K562 (cell line): ENCODE data around the gene SLC12A9. TPM values are rescaled to one million over a fixed set of nuclear protein-coding genes. Genes with fewer than 3 reads are reported as not detected.

Source experiments
- FOXP1 ChIP-seq: sonication (generic); formaldehyde crosslinking; IDR thresholded peaks from 2 replicates; pipeline ENCODE4 v1.8.0; 2022; ENCODE audit warnings: mild to moderate bottlenecking, missing genetic modification reagents
- GTF2E2 ChIP-seq: fragments of 200-800 bp; sonication (Bioruptor generic); IDR thresholded peaks from 2 replicates; pipeline ENCODE4 v1.6.1; 2016; ENCODE audit warnings: missing genetic modification characterization, missing compliant biosample characterization
- HMG20B ChIP-seq: fragments of 250-450 bp; sonication (Bioruptor Pico); IDR thresholded peaks from 2 replicates; pipeline ENCODE4 v1.5.0; 2021; ENCODE audit warnings: mild to moderate bottlenecking
- KDM5B ChIP-seq: fragments of 200-600 bp; sonication (generic); IDR thresholded peaks from 2 replicates; pipeline ENCODE4 v1.6.1; 2012; ENCODE audit warnings: low read depth, mild to moderate bottlenecking, moderate library complexity, low read length, control low read depth, inconsistent platforms; ENCODE audit not compliant: insufficient replicate concordance
- MECOM ChIP-seq: fragments of 250-450 bp; sonication (Bioruptor Pico); IDR thresholded peaks from 2 replicates; pipeline ENCODE4 v1.8.0; 2022; ENCODE audit warnings: inconsistent platforms
- XRCC5 ChIP-seq: fragments of 200-400 bp; formaldehyde crosslinking; IDR thresholded peaks from 2 replicates; pipeline ENCODE4 v1.6.1; 2017; ENCODE audit warnings: low read depth, mild to moderate bottlenecking, low read length
- ZNF184 ChIP-seq: sonication (generic); formaldehyde crosslinking; IDR thresholded peaks from 2 replicates; pipeline ENCODE4 v1.5.0; 2020; ENCODE audit warnings: missing genetic modification reagents
- ZNF232 ChIP-seq: sonication (generic); formaldehyde crosslinking; IDR thresholded peaks from 2 replicates; pipeline ENCODE4 v1.8.0; 2022; ENCODE audit warnings: mild to moderate bottlenecking, missing genetic modification reagents
- ZNF764 ChIP-seq: fragments of 250-450 bp; sonication (Bioruptor Pico); IDR thresholded peaks from 2 replicates; pipeline ENCODE4 v1.4.0; 2020; ENCODE audit warnings: low read depth, mild to moderate bottlenecking, moderate library complexity
- polyA plus RNA-seq, 8 experiments: library from polyadenylated mRNA; depleted of rRNA in 4 of 8; stranded (reverse) in 5 of 8; unstranded in 3 of 8; fragments of >200 nt; fragmentation: Nextera tagmentation in 2 of 8; fragmentation: Illumina TruSeq in 1 of 8; extraction: Ambion mirVana in 2 of 8; extraction: Trizol in 1 of 8; gene quantifications; 2 replicates each; pipeline versions ENCODE4 v1.2.1 to v1.2.3, GENCODE V29; 2011 to 2014; ENCODE audit warnings: inconsistent platforms in 1 of 8, missing spikeins in 1 of 8
- total RNA-seq, 7 experiments: library from RNA; depleted of rRNA in 6 of 7; stranded (reverse); fragments of >200 nt in 6 of 7; fragmentation: Illumina TruSeq in 2 of 7; extraction: Trizol in 2 of 7; gene quantifications; 2 replicates each; pipeline versions ENCODE4 v1.2.1 to v1.2.3, GENCODE V29; 2011 to 2021; ENCODE audit warnings: low replicate concordance in 1 of 7
- TF ChIP-seq, protein P1 (sequence below), 2 experiments: IDR thresholded peaks; 2 replicates each; pipeline ENCODE4 v1.6.1; 2012; ENCODE audit warnings: improper control_type of control experiment in 2 of 2, low read depth in 2 of 2, low read length in 2 of 2, borderline replicate concordance in 1 of 2
- TF ChIP-seq, protein P2 (sequence below): fragments of 450-650 bp; IDR thresholded peaks from 2 replicates; pipeline ENCODE4 v1.6.1; 2018; ENCODE audit warnings: mild to moderate bottlenecking, low read depth; ENCODE audit not compliant: partially characterized antibody
- TF ChIP-seq, protein P3 (sequence below): fragments of 200-800 bp; sonication (Bioruptor generic); IDR thresholded peaks from 2 replicates; pipeline ENCODE4 v1.6.1; 2017; ENCODE audit warnings: missing genetic modification characterization, missing compliant biosample characterization
- TF ChIP-seq, protein P4 (sequence below): IDR thresholded peaks from 2 replicates; pipeline ENCODE4 v1.6.1; 2016; ENCODE audit warnings: missing genetic modification characterization, missing compliant biosample characterization

Gene SLC12A9
- total and polyA plus RNA-seq, 9 of the 15 experiments (the other 6 are each of a cell fraction or from before 2014, with no cell fraction given): 0.06 to 20.2 (median 10.7) TPM

DNA sequence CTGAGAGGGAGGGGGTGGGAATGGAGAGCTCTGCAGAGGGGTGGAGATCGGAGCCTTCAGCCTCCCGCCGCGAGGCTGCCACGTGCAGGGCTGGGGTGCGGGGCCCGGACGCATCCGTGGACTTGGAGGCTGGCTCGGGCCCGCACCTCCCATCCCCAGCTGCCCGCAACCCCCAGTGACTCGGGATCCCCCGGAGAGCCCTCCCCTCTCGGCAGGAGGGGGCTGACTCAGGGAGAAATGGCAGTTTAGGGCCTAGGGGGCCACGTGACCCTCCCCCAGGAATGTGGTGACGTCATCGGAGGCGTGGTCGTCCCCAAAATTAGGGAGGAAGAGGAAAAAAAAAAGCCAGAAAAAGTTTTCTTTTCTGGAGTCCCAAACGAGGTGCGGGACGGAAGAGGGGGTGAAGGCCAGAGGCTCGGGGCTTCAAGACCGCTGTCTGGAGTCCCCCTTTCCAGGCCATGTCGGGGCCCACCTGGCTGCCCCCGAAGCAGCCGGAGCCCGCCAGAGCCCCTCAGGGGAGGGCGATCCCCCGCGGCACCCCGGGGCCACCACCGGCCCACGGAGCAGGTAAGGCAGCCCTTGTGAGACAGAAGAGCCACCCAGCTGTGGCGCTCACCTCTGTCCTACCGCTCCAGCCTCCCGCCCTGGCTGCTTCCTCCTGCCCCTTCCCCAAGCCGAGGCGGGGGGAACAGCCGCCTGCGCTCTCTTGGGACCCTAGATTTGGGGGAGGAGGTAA, 14.7 kb downstream of the SLC12A9 start, which contains the start of gene TRIP6 (continued):
- TF ChIP-seq, protein P1, sequence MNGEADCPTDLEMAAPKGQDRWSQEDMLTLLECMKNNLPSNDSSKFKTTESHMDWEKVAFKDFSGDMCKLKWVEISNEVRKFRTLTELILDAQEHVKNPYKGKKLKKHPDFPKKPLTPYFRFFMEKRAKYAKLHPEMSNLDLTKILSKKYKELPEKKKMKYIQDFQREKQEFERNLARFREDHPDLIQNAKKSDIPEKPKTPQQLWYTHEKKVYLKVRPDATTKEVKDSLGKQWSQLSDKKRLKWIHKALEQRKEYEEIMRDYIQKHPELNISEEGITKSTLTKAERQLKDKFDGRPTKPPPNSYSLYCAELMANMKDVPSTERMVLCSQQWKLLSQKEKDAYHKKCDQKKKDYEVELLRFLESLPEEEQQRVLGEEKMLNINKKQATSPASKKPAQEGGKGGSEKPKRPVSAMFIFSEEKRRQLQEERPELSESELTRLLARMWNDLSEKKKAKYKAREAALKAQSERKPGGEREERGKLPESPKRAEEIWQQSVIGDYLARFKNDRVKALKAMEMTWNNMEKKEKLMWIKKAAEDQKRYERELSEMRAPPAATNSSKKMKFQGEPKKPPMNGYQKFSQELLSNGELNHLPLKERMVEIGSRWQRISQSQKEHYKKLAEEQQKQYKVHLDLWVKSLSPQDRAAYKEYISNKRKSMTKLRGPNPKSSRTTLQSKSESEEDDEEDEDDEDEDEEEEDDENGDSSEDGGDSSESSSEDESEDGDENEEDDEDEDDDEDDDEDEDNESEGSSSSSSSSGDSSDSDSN (IDR thresholded peaks at IDR 0.05; ENCODE audit: borderline replicate concordance in 1 of 2, low read depth in 2 of 2, low read length in 2 of 2): 0 out of 4 replicates have a peak, but pooled peaks of 1 of the 2 experiments have one; percentile 17
- TF ChIP-seq FOXP1 (CRISPR knock-in tag): 0 out of 2 replicates have a peak, but pooled peaks have one; percentile 24
- no peak for TF ChIP-seq ZNF232
- no peak for TF ChIP-seq ZNF764 (CRISPR knock-in tag)
- TF ChIP-seq XRCC5: peak; percentile 68; the same call in 1 of the 2 replicates
- TF ChIP-seq, protein P2, sequence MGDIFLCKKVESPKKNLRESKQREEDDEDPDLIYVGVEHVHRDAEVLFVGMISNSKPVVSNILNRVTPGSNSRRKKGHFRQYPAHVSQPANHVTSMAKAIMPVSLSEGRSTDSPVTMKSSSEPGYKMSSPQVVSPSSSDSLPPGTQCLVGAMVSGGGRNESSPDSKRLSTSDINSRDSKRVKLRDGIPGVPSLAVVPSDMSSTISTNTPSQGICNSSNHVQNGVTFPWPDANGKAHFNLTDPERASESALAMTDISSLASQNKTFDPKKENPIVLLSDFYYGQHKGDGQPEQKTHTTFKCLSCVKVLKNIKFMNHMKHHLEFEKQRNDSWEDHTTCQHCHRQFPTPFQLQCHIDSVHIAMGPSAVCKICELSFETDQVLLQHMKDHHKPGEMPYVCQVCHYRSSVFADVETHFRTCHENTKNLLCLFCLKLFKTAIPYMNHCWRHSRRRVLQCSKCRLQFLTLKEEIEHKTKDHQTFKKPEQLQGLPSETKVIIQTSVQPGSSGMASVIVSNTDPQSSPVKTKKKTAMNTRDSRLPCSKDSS: no peak
- TF ChIP-seq KDM5B: peak; percentile 58
- TF ChIP-seq, protein P3, sequence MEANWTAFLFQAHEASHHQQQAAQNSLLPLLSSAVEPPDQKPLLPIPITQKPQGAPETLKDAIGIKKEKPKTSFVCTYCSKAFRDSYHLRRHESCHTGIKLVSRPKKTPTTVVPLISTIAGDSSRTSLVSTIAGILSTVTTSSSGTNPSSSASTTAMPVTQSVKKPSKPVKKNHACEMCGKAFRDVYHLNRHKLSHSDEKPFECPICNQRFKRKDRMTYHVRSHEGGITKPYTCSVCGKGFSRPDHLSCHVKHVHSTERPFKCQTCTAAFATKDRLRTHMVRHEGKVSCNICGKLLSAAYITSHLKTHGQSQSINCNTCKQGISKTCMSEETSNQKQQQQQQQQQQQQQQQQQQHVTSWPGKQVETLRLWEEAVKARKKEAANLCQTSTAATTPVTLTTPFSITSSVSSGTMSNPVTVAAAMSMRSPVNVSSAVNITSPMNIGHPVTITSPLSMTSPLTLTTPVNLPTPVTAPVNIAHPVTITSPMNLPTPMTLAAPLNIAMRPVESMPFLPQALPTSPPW (CRISPR knock-in tag): peak; percentile 99
- TF ChIP-seq MECOM: peak; percentile 12; the same call in 1 of the 2 replicates
- TF ChIP-seq, protein P4, sequence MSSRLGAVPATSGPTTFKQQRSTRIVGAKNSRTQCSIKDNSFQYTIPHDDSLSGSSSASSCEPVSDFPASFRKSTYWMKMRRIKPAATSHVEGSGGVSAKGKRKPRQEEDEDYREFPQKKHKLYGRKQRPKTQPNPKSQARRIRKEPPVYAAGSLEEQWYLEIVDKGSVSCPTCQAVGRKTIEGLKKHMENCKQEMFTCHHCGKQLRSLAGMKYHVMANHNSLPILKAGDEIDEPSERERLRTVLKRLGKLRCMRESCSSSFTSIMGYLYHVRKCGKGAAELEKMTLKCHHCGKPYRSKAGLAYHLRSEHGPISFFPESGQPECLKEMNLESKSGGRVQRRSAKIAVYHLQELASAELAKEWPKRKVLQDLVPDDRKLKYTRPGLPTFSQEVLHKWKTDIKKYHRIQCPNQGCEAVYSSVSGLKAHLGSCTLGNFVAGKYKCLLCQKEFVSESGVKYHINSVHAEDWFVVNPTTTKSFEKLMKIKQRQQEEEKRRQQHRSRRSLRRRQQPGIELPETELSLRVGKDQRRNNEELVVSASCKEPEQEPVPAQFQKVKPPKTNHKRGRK (tag): no peak
- no peak for TF ChIP-seq ZNF184 (CRISPR knock-in tag)
- TF ChIP-seq HMG20B (CRISPR knock-in tag): no peak
- TF ChIP-seq GTF2E2 (tag): peak; percentile 73
